ENCODE measurements around the gene JARID2. TPM values are rescaled to one million over a fixed set of nuclear protein-coding genes. Genes with fewer than 3 reads are reported as not detected.

The JARID2 gene
- polyA plus RNA-seq, 1 donor from 2014 or later, result 25.5 TPM

DNA sequence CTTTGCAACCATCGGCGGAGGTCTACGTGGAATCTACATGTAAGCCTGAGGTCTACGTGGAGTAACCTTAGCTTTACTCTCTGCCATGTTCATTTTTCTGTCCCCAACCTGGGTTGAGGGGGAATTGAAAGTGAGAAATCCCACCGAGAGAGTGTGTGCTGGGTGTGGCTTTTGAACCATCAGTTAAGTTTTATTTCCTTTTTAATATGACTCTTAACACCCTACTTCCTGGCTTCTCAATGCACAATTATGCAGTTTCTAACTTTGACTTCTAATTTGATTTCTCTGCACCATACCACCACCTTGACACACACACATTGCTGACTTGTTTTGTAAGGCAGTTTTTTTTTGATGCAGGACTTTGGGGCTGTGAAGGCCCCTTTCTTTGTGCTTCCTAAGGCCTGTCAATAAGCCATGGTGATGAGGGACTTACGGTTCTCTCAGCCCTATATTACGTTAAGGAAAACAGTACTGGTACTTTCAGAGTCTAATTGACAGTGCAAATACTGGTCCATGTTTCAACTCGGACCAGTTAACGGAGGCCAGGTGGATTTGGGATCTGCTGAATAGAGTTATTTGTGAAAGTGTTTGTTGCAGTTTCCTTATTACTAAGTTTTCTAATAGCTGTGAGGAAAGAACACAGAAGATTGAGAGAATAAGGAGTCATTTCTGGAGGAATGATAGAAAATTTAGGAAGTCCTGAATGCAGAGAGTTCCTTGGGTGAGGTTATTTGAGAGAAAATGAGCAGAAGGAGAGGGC, 206.5 kb downstream of the JARID2 start:
- no peak overlapping the region for H3K4me3 ChIP-seq (ENCODE audit: low read length)
- no peak overlapping the region for H2AFZ ChIP-seq (ENCODE audit: low read depth, low read length)
- H4K20me1 ChIP-seq (ENCODE audit: insufficient read depth), result no peaks in the 10 kb centered on the region
- no peaks in the 10 kb centered on the region for H3F3A ChIP-seq (ENCODE audit: insufficient read depth, low read length, poor library complexity, severe bottlenecking)
- H3K9me2 ChIP-seq (ENCODE audit: insufficient read depth, low read length), result no peaks in the 10 kb centered on the region
- H3K9ac ChIP-seq (ENCODE audit: low read length), result no peak overlapping the region
- H3K27me3 ChIP-seq (ENCODE audit: insufficient read depth, low read depth, low read length), result no peaks in the 10 kb centered on the region
- H3K27ac ChIP-seq (ENCODE audit: low read length), result no peak overlapping the region
- H3K4me2 ChIP-seq (ENCODE audit: low read length), result no peak overlapping the region
- no peaks in the 10 kb centered on the region for H3K9me3 ChIP-seq (ENCODE audit: low read length)
- TF ChIP-seq EP300 (conservative IDR thresholded peaks at IDR 0.05; ENCODE audit: poor library complexity, severe bottlenecking) (no peak), TAF1 (IDR thresholded peaks at IDR 0.05; ENCODE audit: low read depth) (no peak), POLR2AphosphoS5 (IDR thresholded peaks at IDR 0.05) (no peak), EZH2 (IDR thresholded peaks at IDR 0.05; ENCODE audit: borderline replicate concordance, insufficient read depth, low read length, poor library complexity, severe bottlenecking) (no peak)
- H3K36me3 ChIP-seq (ENCODE audit: insufficient read depth, low read length), result peaks cover 4% of the 10 kb centered on the region
- H3K79me2 ChIP-seq (replicated peaks; ENCODE audit: insufficient read depth, low read length), result peaks cover 28% of the 10 kb centered on the region

DNA sequence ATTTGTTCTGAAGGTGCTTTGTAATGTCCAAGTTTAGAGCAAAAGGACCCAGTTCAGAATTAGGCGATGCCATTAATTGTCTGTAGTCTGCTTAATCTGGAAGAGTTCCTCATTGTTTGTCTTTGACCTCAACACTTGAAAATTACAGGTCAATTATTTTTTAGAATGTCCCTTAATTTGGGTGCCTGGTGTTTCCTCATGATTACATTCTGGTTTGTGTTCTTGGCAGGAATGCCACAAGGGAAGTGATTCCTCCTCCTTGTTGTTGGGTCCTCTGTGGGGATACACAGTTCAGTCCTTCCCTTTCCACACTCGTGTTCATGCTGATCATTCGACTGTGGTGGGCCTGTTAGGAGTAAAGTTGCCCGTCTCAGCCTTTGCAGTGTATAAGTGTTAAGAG, 207.3 kb downstream of the JARID2 start:
- H3K79me2 ChIP-seq (replicated peaks; ENCODE audit: insufficient read depth, low read length), result peaks cover 20% of the 10 kb centered on the region
- H3K9ac ChIP-seq (ENCODE audit: low read length), result no peak overlapping the region
- H3K9me2 ChIP-seq (ENCODE audit: insufficient read depth, low read length), result no peaks in the 10 kb centered on the region
- TF ChIP-seq MXI1 (conservative IDR thresholded peaks at IDR 0.05; ENCODE audit: poor library complexity, severe bottlenecking) (no peak), TAF1 (IDR thresholded peaks at IDR 0.05; ENCODE audit: low read depth) (no peak), EP300 (conservative IDR thresholded peaks at IDR 0.05; ENCODE audit: poor library complexity, severe bottlenecking) (no peak), EZH2 (IDR thresholded peaks at IDR 0.05; ENCODE audit: borderline replicate concordance, insufficient read depth, low read length, poor library complexity, severe bottlenecking) (no peak), RAD21 (conservative IDR thresholded peaks at IDR 0.05) (no peak), POLR2AphosphoS5 (IDR thresholded peaks at IDR 0.05) (no peak), SMC3 (conservative IDR thresholded peaks at IDR 0.05; ENCODE audit: poor library complexity) (no peak)
- TF ChIP-seq, protein P1, sequence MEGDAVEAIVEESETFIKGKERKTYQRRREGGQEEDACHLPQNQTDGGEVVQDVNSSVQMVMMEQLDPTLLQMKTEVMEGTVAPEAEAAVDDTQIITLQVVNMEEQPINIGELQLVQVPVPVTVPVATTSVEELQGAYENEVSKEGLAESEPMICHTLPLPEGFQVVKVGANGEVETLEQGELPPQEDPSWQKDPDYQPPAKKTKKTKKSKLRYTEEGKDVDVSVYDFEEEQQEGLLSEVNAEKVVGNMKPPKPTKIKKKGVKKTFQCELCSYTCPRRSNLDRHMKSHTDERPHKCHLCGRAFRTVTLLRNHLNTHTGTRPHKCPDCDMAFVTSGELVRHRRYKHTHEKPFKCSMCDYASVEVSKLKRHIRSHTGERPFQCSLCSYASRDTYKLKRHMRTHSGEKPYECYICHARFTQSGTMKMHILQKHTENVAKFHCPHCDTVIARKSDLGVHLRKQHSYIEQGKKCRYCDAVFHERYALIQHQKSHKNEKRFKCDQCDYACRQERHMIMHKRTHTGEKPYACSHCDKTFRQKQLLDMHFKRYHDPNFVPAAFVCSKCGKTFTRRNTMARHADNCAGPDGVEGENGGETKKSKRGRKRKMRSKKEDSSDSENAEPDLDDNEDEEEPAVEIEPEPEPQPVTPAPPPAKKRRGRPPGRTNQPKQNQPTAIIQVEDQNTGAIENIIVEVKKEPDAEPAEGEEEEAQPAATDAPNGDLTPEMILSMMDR (IDR thresholded peaks at IDR 0.05; ENCODE audit: poor library complexity, severe bottlenecking), result no peak
- TF ChIP-seq, protein P2, sequence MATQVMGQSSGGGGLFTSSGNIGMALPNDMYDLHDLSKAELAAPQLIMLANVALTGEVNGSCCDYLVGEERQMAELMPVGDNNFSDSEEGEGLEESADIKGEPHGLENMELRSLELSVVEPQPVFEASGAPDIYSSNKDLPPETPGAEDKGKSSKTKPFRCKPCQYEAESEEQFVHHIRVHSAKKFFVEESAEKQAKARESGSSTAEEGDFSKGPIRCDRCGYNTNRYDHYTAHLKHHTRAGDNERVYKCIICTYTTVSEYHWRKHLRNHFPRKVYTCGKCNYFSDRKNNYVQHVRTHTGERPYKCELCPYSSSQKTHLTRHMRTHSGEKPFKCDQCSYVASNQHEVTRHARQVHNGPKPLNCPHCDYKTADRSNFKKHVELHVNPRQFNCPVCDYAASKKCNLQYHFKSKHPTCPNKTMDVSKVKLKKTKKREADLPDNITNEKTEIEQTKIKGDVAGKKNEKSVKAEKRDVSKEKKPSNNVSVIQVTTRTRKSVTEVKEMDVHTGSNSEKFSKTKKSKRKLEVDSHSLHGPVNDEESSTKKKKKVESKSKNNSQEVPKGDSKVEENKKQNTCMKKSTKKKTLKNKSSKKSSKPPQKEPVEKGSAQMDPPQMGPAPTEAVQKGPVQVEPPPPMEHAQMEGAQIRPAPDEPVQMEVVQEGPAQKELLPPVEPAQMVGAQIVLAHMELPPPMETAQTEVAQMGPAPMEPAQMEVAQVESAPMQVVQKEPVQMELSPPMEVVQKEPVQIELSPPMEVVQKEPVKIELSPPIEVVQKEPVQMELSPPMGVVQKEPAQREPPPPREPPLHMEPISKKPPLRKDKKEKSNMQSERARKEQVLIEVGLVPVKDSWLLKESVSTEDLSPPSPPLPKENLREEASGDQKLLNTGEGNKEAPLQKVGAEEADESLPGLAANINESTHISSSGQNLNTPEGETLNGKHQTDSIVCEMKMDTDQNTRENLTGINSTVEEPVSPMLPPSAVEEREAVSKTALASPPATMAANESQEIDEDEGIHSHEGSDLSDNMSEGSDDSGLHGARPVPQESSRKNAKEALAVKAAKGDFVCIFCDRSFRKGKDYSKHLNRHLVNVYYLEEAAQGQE (IDR thresholded peaks at IDR 0.05; ENCODE audit: borderline replicate concordance), result no peak
- H3K4me2 ChIP-seq (ENCODE audit: low read length), result no peak overlapping the region
- H3K36me3 ChIP-seq (ENCODE audit: insufficient read depth, low read length), result peaks cover 4% of the 10 kb centered on the region
- H3K4me3 ChIP-seq (ENCODE audit: low read length), result no peak overlapping the region
- no peaks in the 10 kb centered on the region for H3K9me3 ChIP-seq (ENCODE audit: low read length)
- H3F3A ChIP-seq (ENCODE audit: insufficient read depth, low read length, poor library complexity, severe bottlenecking), result no peaks in the 10 kb centered on the region
- H3K27me3 ChIP-seq (ENCODE audit: insufficient read depth, low read depth, low read length), result no peaks in the 10 kb centered on the region
- H4K20me1 ChIP-seq (ENCODE audit: insufficient read depth), result no peaks in the 10 kb centered on the region
- H3K27ac ChIP-seq (ENCODE audit: low read length), result no peak overlapping the region
- no peak overlapping the region for H2AFZ ChIP-seq (ENCODE audit: low read depth, low read length)
